K562 (cell line): Measurements from ENCODE around the gene CTRB1. TPM values are rescaled to one million over a fixed set of nuclear protein-coding genes. Genes with fewer than 3 reads are reported as not detected.
A peak's percentile ranks its signal among the peaks of the same experiment; 100 is the strongest.

Source experiments
- ARNT ChIP-seq, 2 experiments: fragments of 450-650 bp; IDR thresholded peaks; 2 replicates each; pipeline ENCODE4 v1.6.1; 2016; ENCODE audit warnings: mild to moderate bottlenecking in 1 of 2
- BCOR ChIP-seq: fragments of 450-650 bp; IDR thresholded peaks from 2 replicates; pipeline ENCODE4 v1.6.1; 2016
- BRD4 ChIP-seq: fragments of 200-600 bp; sonication (generic); IDR thresholded peaks from 2 replicates; pipeline ENCODE4 v1.6.1; 2017; ENCODE audit warnings: inconsistent platforms
- CEBPZ ChIP-seq: fragments of 150-350 bp; IDR thresholded peaks from 2 replicates; pipeline ENCODE4 v1.6.1; 2014; ENCODE audit warnings: low read depth, mild to moderate bottlenecking, low read length, borderline replicate concordance
- GABPA ChIP-seq: fragments of 200-800 bp; sonication (Bioruptor generic); conservative IDR thresholded peaks from 2 replicates; pipeline ENCODE4 v1.6.1; 2016; ENCODE audit warnings: low read depth, missing genetic modification characterization, missing compliant biosample characterization
- GABPB1 ChIP-seq: sonication (generic); formaldehyde crosslinking; IDR thresholded peaks from 2 replicates; pipeline ENCODE4 v1.8.0; 2022; ENCODE audit warnings: mild to moderate bottlenecking, missing genetic modification reagents
- MIER1 ChIP-seq: fragments of 450-650 bp; IDR thresholded peaks from 2 replicates; pipeline ENCODE4 v1.6.1; 2016; ENCODE audit warnings: antibody characterized with exemption, mild to moderate bottlenecking, low read depth
- NR2C2 ChIP-seq, 2 experiments: fragments of 200-800 bp in 1 of 2; sonication (Bioruptor generic) in 1 of 2; sonication (generic) in 1 of 2; formaldehyde crosslinking in 1 of 2; IDR thresholded peaks; 2 replicates each; pipeline versions ENCODE4 v1.6.1 to v1.8.0; 2016 to 2022; ENCODE audit warnings: mild to moderate bottlenecking in 1 of 2, missing compliant biosample characterization in 1 of 2, missing genetic modification characterization in 1 of 2, missing genetic modification reagents in 1 of 2
- PCBP1 ChIP-seq: fragments of 200-400 bp; formaldehyde crosslinking; IDR thresholded peaks from 2 replicates; pipeline ENCODE4 v1.6.1; 2018; ENCODE audit warnings: mild to moderate bottlenecking, low read depth, low read length; ENCODE audit not compliant: poor library complexity, severe bottlenecking
- PHF20 ChIP-seq: fragments of 450-650 bp; IDR thresholded peaks from 2 replicates; pipeline ENCODE4 v1.6.1; 2018; ENCODE audit not compliant: partially characterized antibody
- POLR2G ChIP-seq: fragments of 200-400 bp; formaldehyde crosslinking; IDR thresholded peaks from 2 replicates; pipeline ENCODE4 v1.6.1; 2017; ENCODE audit warnings: low read depth, mild to moderate bottlenecking, antibody characterized with exemption, low read length, moderate library complexity
- RBM17 ChIP-seq: fragments of 200-400 bp; formaldehyde crosslinking; IDR thresholded peaks from 2 replicates; pipeline ENCODE4 v1.6.1; 2017; ENCODE audit warnings: low read depth, mild to moderate bottlenecking, low read length, borderline replicate concordance
- SETDB1 ChIP-seq: IDR thresholded peaks from one replicate; pipeline ENCODE4 v1.6.1; 2012; ENCODE audit warnings: low read length, control low read depth, inconsistent platforms
- ZNF217 ChIP-seq: sonication (generic); formaldehyde crosslinking; IDR thresholded peaks from 2 replicates; pipeline ENCODE4 v1.8.0; 2022; ENCODE audit warnings: mild to moderate bottlenecking, missing genetic modification reagents
- ZNF507 ChIP-seq: conservative IDR thresholded peaks from 2 replicates; pipeline ENCODE4 v1.6.1; 2017; ENCODE audit warnings: missing genetic modification characterization, missing compliant biosample characterization
- ZNF696 ChIP-seq: fragments of 250-450 bp; sonication (Bioruptor Pico); conservative IDR thresholded peaks from 2 replicates; pipeline ENCODE4 v1.4.0; 2020; ENCODE audit warnings: mild to moderate bottlenecking, moderate library complexity
- ZNF766 ChIP-seq: fragments of 200-800 bp; sonication (Bioruptor generic); conservative IDR thresholded peaks from 2 replicates; pipeline ENCODE4 v1.6.1; 2016; ENCODE audit warnings: missing genetic modification characterization, missing compliant biosample characterization
- ZSCAN29 ChIP-seq: fragments of 450-650 bp; IDR thresholded peaks from 2 replicates; pipeline ENCODE4 v1.6.1; 2017
- polyA plus RNA-seq, 8 experiments: library from polyadenylated mRNA; depleted of rRNA in 4 of 8; stranded (reverse) in 5 of 8; unstranded in 3 of 8; fragments of >200 nt; fragmentation: Nextera tagmentation in 2 of 8; fragmentation: Illumina TruSeq in 1 of 8; extraction: Ambion mirVana in 2 of 8; extraction: Trizol in 1 of 8; gene quantifications; 2 replicates each; pipeline versions ENCODE4 v1.2.1 to v1.2.3, GENCODE V29; 2011 to 2014; ENCODE audit warnings: inconsistent platforms in 1 of 8, missing spikeins in 1 of 8
- total RNA-seq, 7 experiments: library from RNA; depleted of rRNA in 6 of 7; stranded (reverse); fragments of >200 nt in 6 of 7; fragmentation: Illumina TruSeq in 2 of 7; extraction: Trizol in 2 of 7; gene quantifications; 2 replicates each; pipeline versions ENCODE4 v1.2.1 to v1.2.3, GENCODE V29; 2011 to 2021; ENCODE audit warnings: low replicate concordance in 1 of 7
- TF ChIP-seq, protein P1 (sequence below): sonication (generic); formaldehyde crosslinking; IDR thresholded peaks from 2 replicates; pipeline ENCODE4 v1.8.0; 2022; ENCODE audit warnings: missing genetic modification reagents, mild to moderate bottlenecking, borderline replicate concordance
- TF ChIP-seq, protein P2 (sequence below): fragments of 450-650 bp; IDR thresholded peaks from 2 replicates; pipeline ENCODE4 v1.6.1; 2016; ENCODE audit warnings: borderline replicate concordance

Gene CTRB1
- total and polyA plus RNA-seq, 9 of the 15 experiments (the other 6 are each of a cell fraction or from before 2014, with no cell fraction given), result 2.3 TPM; not detected in 8

- TF ChIP-seq, protein P1, sequence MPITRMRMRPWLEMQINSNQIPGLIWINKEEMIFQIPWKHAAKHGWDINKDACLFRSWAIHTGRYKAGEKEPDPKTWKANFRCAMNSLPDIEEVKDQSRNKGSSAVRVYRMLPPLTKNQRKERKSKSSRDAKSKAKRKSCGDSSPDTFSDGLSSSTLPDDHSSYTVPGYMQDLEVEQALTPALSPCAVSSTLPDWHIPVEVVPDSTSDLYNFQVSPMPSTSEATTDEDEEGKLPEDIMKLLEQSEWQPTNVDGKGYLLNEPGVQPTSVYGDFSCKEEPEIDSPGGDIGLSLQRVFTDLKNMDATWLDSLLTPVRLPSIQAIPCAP, result no peak
- 0 out of 2 replicates have a peak, but pooled peaks have one; percentile 22 for TF ChIP-seq BCOR
- TF ChIP-seq RBM17, result no peak
- TF ChIP-seq POLR2G, result peak; percentile 80
- TF ChIP-seq ARNT (IDR thresholded peaks at IDR 0.05), result no peak
- TF ChIP-seq ZNF217 (CRISPR knock-in tag), result no peak
- no peak for TF ChIP-seq ZSCAN29
- TF ChIP-seq PCBP1, result peak; percentile 83
- TF ChIP-seq ZNF696 (CRISPR knock-in tag), result no peak
- peak; percentile 49; the same call in 1 of the 2 replicates for TF ChIP-seq ZNF766 (CRISPR knock-in tag)
- no peak for TF ChIP-seq MIER1
- TF ChIP-seq NR2C2 (CRISPR knock-in tag; IDR thresholded peaks at IDR 0.05), result no peak
- TF ChIP-seq NR2C2 (tag; IDR thresholded peaks at IDR 0.05), result peak; percentile 59; the same call in 1 of the 2 replicates
- peak; percentile 89 for TF ChIP-seq PHF20
- TF ChIP-seq ZNF507 (tag), result no peak
- peak; percentile 63; the same call in 1 of the 2 replicates for TF ChIP-seq BRD4
- TF ChIP-seq, protein P2, sequence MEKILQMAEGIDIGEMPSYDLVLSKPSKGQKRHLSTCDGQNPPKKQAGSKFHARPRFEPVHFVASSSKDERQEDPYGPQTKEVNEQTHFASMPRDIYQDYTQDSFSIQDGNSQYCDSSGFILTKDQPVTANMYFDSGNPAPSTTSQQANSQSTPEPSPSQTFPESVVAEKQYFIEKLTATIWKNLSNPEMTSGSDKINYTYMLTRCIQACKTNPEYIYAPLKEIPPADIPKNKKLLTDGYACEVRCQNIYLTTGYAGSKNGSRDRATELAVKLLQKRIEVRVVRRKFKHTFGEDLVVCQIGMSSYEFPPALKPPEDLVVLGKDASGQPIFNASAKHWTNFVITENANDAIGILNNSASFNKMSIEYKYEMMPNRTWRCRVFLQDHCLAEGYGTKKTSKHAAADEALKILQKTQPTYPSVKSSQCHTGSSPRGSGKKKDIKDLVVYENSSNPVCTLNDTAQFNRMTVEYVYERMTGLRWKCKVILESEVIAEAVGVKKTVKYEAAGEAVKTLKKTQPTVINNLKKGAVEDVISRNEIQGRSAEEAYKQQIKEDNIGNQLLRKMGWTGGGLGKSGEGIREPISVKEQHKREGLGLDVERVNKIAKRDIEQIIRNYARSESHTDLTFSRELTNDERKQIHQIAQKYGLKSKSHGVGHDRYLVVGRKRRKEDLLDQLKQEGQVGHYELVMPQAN, result no peak
- peak; percentile 57; the same call in 1 of the 2 replicates for TF ChIP-seq GABPB1 (CRISPR knock-in tag)
- TF ChIP-seq GABPA (tag), result peak; percentile 38; the same call in 1 of the 2 replicates
- TF ChIP-seq CEBPZ, result no peak
- TF ChIP-seq SETDB1, result no peak
Observed at GRCh38 chr16:75265911-75266701, 47.3 kb downstream of the CTRB1 start (continued).
